ENCODE data around the gene SLC2A10. TPM values are rescaled to one million over a fixed set of nuclear protein-coding genes. Genes with fewer than 3 reads are reported as not detected.

SLC2A10 gene
- total RNA-seq, 1 donor from 2014 or later = 12.7 TPM

DNA sequence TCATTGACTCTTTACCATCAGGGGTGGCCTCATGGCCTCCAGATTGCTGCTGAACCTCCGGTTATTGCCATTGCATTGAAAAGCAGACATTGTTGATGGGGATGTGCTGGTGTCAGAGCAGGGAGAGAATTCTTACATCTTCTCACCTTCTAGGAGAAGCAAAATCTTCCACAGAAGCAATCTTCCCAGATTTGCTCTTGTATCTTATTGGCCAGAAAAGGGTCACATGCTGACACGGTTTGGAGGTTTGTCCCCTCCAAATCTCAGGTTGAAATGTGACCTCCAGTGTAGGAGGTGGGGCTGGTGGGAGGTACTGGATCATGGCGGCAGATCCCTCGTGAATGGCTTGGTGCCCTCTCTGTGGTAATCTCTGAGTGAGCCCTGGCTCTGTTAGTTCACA is 30.9 kb upstream of the SLC2A10 start:
- FAIRE-seq = no peak
- H3K4me1 Mint-ChIP-seq (ENCODE audit: low read depth, unreplicated experiment) = peaks cover 14% of the 10 kb centered on the region
- no peak overlapping the region for H3K27ac Mint-ChIP-seq (ENCODE audit: unreplicated experiment)
- TF ChIP-seq, protein P1, sequence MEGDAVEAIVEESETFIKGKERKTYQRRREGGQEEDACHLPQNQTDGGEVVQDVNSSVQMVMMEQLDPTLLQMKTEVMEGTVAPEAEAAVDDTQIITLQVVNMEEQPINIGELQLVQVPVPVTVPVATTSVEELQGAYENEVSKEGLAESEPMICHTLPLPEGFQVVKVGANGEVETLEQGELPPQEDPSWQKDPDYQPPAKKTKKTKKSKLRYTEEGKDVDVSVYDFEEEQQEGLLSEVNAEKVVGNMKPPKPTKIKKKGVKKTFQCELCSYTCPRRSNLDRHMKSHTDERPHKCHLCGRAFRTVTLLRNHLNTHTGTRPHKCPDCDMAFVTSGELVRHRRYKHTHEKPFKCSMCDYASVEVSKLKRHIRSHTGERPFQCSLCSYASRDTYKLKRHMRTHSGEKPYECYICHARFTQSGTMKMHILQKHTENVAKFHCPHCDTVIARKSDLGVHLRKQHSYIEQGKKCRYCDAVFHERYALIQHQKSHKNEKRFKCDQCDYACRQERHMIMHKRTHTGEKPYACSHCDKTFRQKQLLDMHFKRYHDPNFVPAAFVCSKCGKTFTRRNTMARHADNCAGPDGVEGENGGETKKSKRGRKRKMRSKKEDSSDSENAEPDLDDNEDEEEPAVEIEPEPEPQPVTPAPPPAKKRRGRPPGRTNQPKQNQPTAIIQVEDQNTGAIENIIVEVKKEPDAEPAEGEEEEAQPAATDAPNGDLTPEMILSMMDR (IDR thresholded peaks at IDR 0.05; ENCODE audit: insufficient read depth, low read depth, low read length) = no peak
- no peak for TF ChIP-seq EZH2 (IDR thresholded peaks at IDR 0.05; ENCODE audit: insufficient read depth, low read length)
- no peaks in the 10 kb centered on the region for H3K27me3 ChIP-seq (ENCODE audit: insufficient read depth, low read length)
- no peak overlapping the region for H3K4me2 ChIP-seq (ENCODE audit: low read length)
- H3K4me3 ChIP-seq (ENCODE audit: insufficient read depth, low read depth, low read length) = no peak overlapping the region
- peaks cover 2% of the 10 kb centered on the region for H3K36me3 Mint-ChIP-seq (ENCODE audit: low read depth, unreplicated experiment)
- H3K36me3 ChIP-seq (ENCODE audit: insufficient read depth, low read length) = no peaks in the 10 kb centered on the region
- H3K9ac ChIP-seq (ENCODE audit: low read length) = no peak overlapping the region
- no peak overlapping the region for H2AFZ ChIP-seq (ENCODE audit: low read depth, low read length)
- H3K27me3 Mint-ChIP-seq (ENCODE audit: low read depth, unreplicated experiment) = no peaks in the 10 kb centered on the region
- no peak overlapping the region for H3K4me3 Mint-ChIP-seq (ENCODE audit: unreplicated experiment)
- DNase-seq (ENCODE audit: low read depth) = no peak
- peaks cover 1% of the 10 kb centered on the region for H3K9me3 Mint-ChIP-seq (ENCODE audit: unreplicated experiment)
- H3K27ac ChIP-seq (ENCODE audit: low read depth, low read length) = no peak overlapping the region
- no peaks in the 10 kb centered on the region for H3K4me1 ChIP-seq (ENCODE audit: insufficient read depth, low read length)
- peaks cover 30% of the 10 kb centered on the region for H4K20me1 ChIP-seq (ENCODE audit: insufficient read depth, low read length)
- H3K9me3 ChIP-seq (ENCODE audit: insufficient read depth, low read depth, low read length) = no peaks in the 10 kb centered on the region
- H3K79me2 ChIP-seq (ENCODE audit: insufficient read depth, low read length) = peaks cover 17% of the 10 kb centered on the region

DNA sequence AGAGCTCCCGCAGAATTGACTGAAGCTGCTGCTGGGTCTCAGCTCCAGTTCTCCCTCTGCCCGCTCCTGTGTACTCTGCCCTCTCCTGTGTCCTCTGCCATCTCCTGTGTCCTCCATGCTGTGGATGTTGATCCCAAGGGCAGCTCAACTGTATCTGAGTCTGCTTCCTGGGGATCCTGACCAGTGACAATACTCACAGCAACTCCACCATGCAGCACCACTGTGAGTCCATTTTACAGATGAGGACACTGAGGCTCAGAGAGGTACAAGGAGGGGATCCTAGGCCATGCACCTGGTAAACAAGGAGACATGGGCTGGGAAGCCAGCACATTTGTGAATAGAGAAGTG is 28.8 kb upstream of the SLC2A10 start:
- Histone ChIP-seq H3K27ac (ENCODE audit: low read depth, low read length) (no peak overlapping the region), H4K20me1 (ENCODE audit: insufficient read depth, low read length) (peaks cover 40% of the 10 kb centered on the region), H3K9ac (ENCODE audit: low read length) (no peak overlapping the region), H3K79me2 (ENCODE audit: insufficient read depth, low read length) (peaks cover 37% of the 10 kb centered on the region), H3K27me3 (ENCODE audit: insufficient read depth, low read length) (no peaks in the 10 kb centered on the region), H3K9me3 (ENCODE audit: insufficient read depth, low read depth, low read length) (no peaks in the 10 kb centered on the region), H3K4me2 (ENCODE audit: low read length) (no peak overlapping the region), H3K36me3 (ENCODE audit: insufficient read depth, low read length) (peaks cover 11% of the 10 kb centered on the region), H3K4me1 (ENCODE audit: insufficient read depth, low read length) (peaks cover 4% of the 10 kb centered on the region), H2AFZ (ENCODE audit: low read depth, low read length) (no peak overlapping the region), H3K4me3 (ENCODE audit: insufficient read depth, low read depth, low read length) (no peak overlapping the region)
- DNase-seq (ENCODE audit: low read depth) = no peak
- no peaks in the 10 kb centered on the region for H3K9me3 Mint-ChIP-seq (ENCODE audit: unreplicated experiment)
- H3K4me3 Mint-ChIP-seq (ENCODE audit: unreplicated experiment) = no peak overlapping the region
- TF ChIP-seq EZH2 (IDR thresholded peaks at IDR 0.05; ENCODE audit: insufficient read depth, low read length) = no peak
- TF ChIP-seq, protein P1 (IDR thresholded peaks at IDR 0.05; ENCODE audit: insufficient read depth, low read depth, low read length) = no peak
- no peaks in the 10 kb centered on the region for H3K27me3 Mint-ChIP-seq (ENCODE audit: low read depth, unreplicated experiment)
- no peak for FAIRE-seq
- H3K4me1 Mint-ChIP-seq (ENCODE audit: low read depth, unreplicated experiment) = peaks cover 10% of the 10 kb centered on the region
- H3K36me3 Mint-ChIP-seq (ENCODE audit: low read depth, unreplicated experiment) = peaks cover 6% of the 10 kb centered on the region
- H3K27ac Mint-ChIP-seq (ENCODE audit: unreplicated experiment) = no peak overlapping the region

DNA sequence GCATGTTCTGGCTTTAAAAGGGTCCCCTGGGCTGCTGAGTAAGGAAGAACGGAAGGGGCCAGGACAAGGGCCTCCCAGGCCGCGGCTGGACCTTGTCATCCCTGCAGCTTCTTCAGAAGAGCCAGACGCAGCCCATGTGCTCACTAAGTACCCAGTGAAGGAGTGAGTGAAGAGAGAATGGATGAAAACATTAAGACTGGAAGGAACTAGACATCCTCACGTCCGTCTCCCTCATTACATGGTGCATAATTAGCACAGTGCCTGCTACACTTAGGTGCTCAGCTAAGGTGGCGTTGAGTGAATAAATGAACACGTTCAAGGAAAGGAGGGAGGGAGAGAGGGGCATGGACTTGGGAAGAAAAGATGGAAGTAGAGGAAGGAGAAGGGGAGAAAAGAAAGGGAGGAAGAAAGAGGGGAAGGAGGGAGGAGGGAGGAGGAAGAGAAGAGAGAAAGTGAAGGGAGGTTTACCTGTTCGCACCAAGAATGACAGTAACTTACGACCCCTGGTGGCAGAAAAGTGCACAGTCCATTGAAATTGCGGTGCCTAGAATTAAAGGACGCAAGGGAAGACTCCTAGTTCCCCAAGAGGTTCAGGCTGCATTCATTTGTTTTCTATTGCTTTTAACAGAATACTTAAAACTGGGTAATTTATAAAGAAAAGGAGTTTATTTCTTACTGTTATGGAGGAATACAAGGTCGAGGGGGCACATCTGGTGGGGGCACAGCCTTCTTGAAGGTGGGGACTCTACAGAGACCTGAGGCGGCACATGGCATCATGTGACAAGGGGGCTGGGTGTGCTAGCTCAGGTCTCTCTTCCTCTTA is 28.2 kb upstream of the SLC2A10 start:
- TF ChIP-seq, protein P1 (IDR thresholded peaks at IDR 0.05; ENCODE audit: insufficient read depth, low read depth, low read length) = peak; percentile 85
- TF ChIP-seq EZH2 (IDR thresholded peaks at IDR 0.05; ENCODE audit: insufficient read depth, low read length) = no peak
- Histone ChIP-seq H3K9ac (ENCODE audit: low read length) (no peak overlapping the region), H4K20me1 (ENCODE audit: insufficient read depth, low read length) (peaks cover 41% of the 10 kb centered on the region), H3K27ac (ENCODE audit: low read depth, low read length) (no peak overlapping the region), H3K4me2 (ENCODE audit: low read length) (no peak overlapping the region), H3K4me3 (ENCODE audit: insufficient read depth, low read depth, low read length) (no peak overlapping the region), H3K27me3 (ENCODE audit: insufficient read depth, low read length) (no peaks in the 10 kb centered on the region), H3K36me3 (ENCODE audit: insufficient read depth, low read length) (peaks cover 14% of the 10 kb centered on the region), H2AFZ (ENCODE audit: low read depth, low read length) (no peak overlapping the region), H3K9me3 (ENCODE audit: insufficient read depth, low read depth, low read length) (no peaks in the 10 kb centered on the region), H3K79me2 (ENCODE audit: insufficient read depth, low read length) (peaks cover 43% of the 10 kb centered on the region), H3K4me1 (ENCODE audit: insufficient read depth, low read length) (peaks cover 4% of the 10 kb centered on the region)
- Mint-ChIP-seq H3K27me3 (ENCODE audit: low read depth, unreplicated experiment) (no peaks in the 10 kb centered on the region), H3K4me3 (ENCODE audit: unreplicated experiment) (no peak overlapping the region), H3K4me1 (ENCODE audit: low read depth, unreplicated experiment) (peaks cover 10% of the 10 kb centered on the region), H3K27ac (ENCODE audit: unreplicated experiment) (no peak overlapping the region), H3K9me3 (ENCODE audit: unreplicated experiment) (no peaks in the 10 kb centered on the region), H3K36me3 (ENCODE audit: low read depth, unreplicated experiment) (peaks cover 8% of the 10 kb centered on the region)
- FAIRE-seq (no peak), DNase-seq (ENCODE audit: low read depth) (no peak)
